HCT116 (cell line): Measurements from ENCODE around the gene TRPM3. TPM values are rescaled to one million over a fixed set of nuclear protein-coding genes. Genes with fewer than 3 reads are reported as not detected.

Experiments
- ATAC-seq: fragments of 200-7000 bp; cut with Tn5 transposase; 2 replicates; pipeline ENCODE4 v1.9.1; 2020; ENCODE audit warnings: mild to moderate bottlenecking, moderate library complexity
- BruUV-seq: library from RNA; stranded (reverse); fragments of 400-500 nt; replicated peaks from 2 replicates; lab custom pipeline; 2021; lab: Mats Ljungman, UMichigan
- CTCF ChIA-PET: fragments of 300-600 bp; sonication (Branson Sonifier 250); formaldehyde crosslinking; loops from one replicate; lab custom pipeline; 2021; ENCODE audit warnings: antibody characterized with exemption; lab: Charles Lee
- POLR2A ChIA-PET: fragments of 300-600, 350-600 bp; sonication (Branson Sonifier 250); formaldehyde crosslinking; loops from one replicate; lab custom pipeline; 2021; ENCODE audit warnings: antibody characterized with exemption; lab: Charles Lee
- RAD21 ChIA-PET, 2 experiments: fragments of 300-600 bp; sonication (Branson Sonifier 250); formaldehyde crosslinking; loops; one replicate each; lab custom pipeline; 2023; ENCODE audit warnings: low total read pairs in 2 of 2; ENCODE audit not compliant: uncharacterized antibody in 2 of 2, unreplicated experiment in 2 of 2, low non-redundant PET in 1 of 2; lab: Charles Lee
- DNase-seq: peaks from one replicate; pipeline ENCODE4 v3.0.0-alpha.2; 2010; ENCODE audit warnings: low read depth, low spot score
- H2AFZ ChIP-seq: fragments of 200-600 bp; shearing (Covaris generic), sonication (generic); 2 replicates; pipeline ENCODE4 v1.6.1; 2017; ENCODE audit warnings: low read depth, mixed run types, mixed read lengths, antibody characterized with exemption, low read length; ENCODE audit not compliant: poor library complexity, severe bottlenecking
- H3K27ac ChIP-seq: 2 replicates; pipeline ENCODE4 v1.5.1; 2012; ENCODE audit warnings: low read depth, low read length
- H3K27me3 ChIP-seq: fragments of 200-600 bp; sonication (generic); 2 replicates; pipeline ENCODE4 v1.6.1; 2016; ENCODE audit warnings: mixed run types, low read length, mixed read lengths; ENCODE audit not compliant: insufficient read depth
- H3K36me3 ChIP-seq, 2 experiments: fragments of 200-500 bp in 1 of 2; fragments of 200-600 bp in 1 of 2; sonication (Bioruptor generic) in 1 of 2; sonication (generic) in 1 of 2; 2 replicates each; pipeline versions ENCODE4 v1.5.1 to v1.6.1; 2014 to 2016; ENCODE audit warnings: low read length in 2 of 2, inconsistent platforms in 1 of 2, mixed read lengths in 1 of 2, mixed run types in 1 of 2; ENCODE audit not compliant: insufficient read depth in 2 of 2, control insufficient read depth in 1 of 2
- H3K4me1 ChIP-seq, 2 experiments: fragments of 200-600 bp in 1 of 2; sonication (generic) in 1 of 2; 2 replicates each; pipeline versions ENCODE4 v1.5.1 to v1.6.1; 2012 to 2017; ENCODE audit warnings: low read length in 2 of 2, inconsistent platforms in 1 of 2, mild to moderate bottlenecking in 1 of 2, mixed read lengths in 1 of 2, mixed run types in 1 of 2, moderate library complexity in 1 of 2; ENCODE audit not compliant: insufficient read depth in 2 of 2, control insufficient read depth in 1 of 2
- H3K4me2 ChIP-seq: fragments of 200-600 bp; sonication (generic); 2 replicates; pipeline ENCODE4 v1.6.1; 2017; ENCODE audit warnings: mixed run types, low read length, mixed read lengths
- H3K4me3 ChIP-seq, 2 experiments: fragments of 200-600 bp in 1 of 2; sonication (generic) in 1 of 2; replicated peaks in 1 of 2; 2 replicates each; pipeline ENCODE4 v1.5.1; 2011 to 2016; ENCODE audit warnings: low read length in 2 of 2, control low read depth in 1 of 2, low read depth in 1 of 2, mild to moderate bottlenecking in 1 of 2, mixed read lengths in 1 of 2, mixed run types in 1 of 2
- H3K79me2 ChIP-seq: fragments of 200-600 bp; sonication (generic); 2 replicates; pipeline ENCODE4 v1.6.1; 2017; ENCODE audit warnings: mild to moderate bottlenecking, mixed run types, low read length, moderate library complexity, mixed read lengths; ENCODE audit not compliant: insufficient read depth
- H3K9ac ChIP-seq: fragments of 200-600 bp; sonication (generic); 2 replicates; pipeline ENCODE4 v1.6.1; 2016; ENCODE audit warnings: low read length, mixed read lengths
- H3K9me2 ChIP-seq: fragments of 200-600 bp; sonication (generic), shearing (Covaris generic); 2 replicates; pipeline ENCODE4 v1.6.1; 2017; ENCODE audit warnings: mixed run types, mild to moderate bottlenecking, moderate library complexity; ENCODE audit not compliant: insufficient read depth
- H3K9me3 ChIP-seq, 2 experiments: fragments of 200-500 bp in 1 of 2; fragments of 200-600 bp in 1 of 2; sonication (Bioruptor generic) in 1 of 2; sonication (generic) in 1 of 2; 2 replicates each; pipeline ENCODE4 v1.6.1; 2014 to 2017; ENCODE audit warnings: low read length in 2 of 2, mixed read lengths in 2 of 2, inconsistent platforms in 1 of 2, low read depth in 1 of 2, mild to moderate bottlenecking in 1 of 2, mixed run types in 1 of 2, moderate library complexity in 1 of 2; ENCODE audit not compliant: control insufficient read depth in 1 of 2, insufficient read depth in 1 of 2
- H4K20me1 ChIP-seq: fragments of 200-600 bp; sonication (generic), shearing (Covaris generic); 2 replicates; pipeline ENCODE4 v1.6.1; 2017; ENCODE audit warnings: mixed run types, mild to moderate bottlenecking, moderate library complexity; ENCODE audit not compliant: insufficient read depth
- ATF3 ChIP-seq: IDR thresholded peaks from 2 replicates; pipeline ENCODE4 v1.6.1; 2012
- CBX3 ChIP-seq: IDR thresholded peaks from 2 replicates; pipeline ENCODE4 v1.6.1; 2012; ENCODE audit warnings: low read depth
- CEBPB ChIP-seq: IDR thresholded peaks from 2 replicates; pipeline ENCODE4 v1.6.1; 2012; ENCODE audit warnings: low read depth
- CTCF ChIP-seq, 3 experiments: fragments of 200-600 bp in 1 of 3; sonication (generic) in 1 of 3; IDR thresholded peaks in 2 of 3; conservative IDR thresholded peaks in 1 of 3; 2 replicates each; pipeline ENCODE4 v1.5.1; 2012 to 2017; ENCODE audit warnings: low read depth in 2 of 3, low read length in 2 of 3, antibody characterized with exemption in 1 of 3, borderline replicate concordance in 1 of 3, control low read depth in 1 of 3, mild to moderate bottlenecking in 1 of 3, mixed read lengths in 1 of 3, mixed run types in 1 of 3, moderate library complexity in 1 of 3; ENCODE audit not compliant: insufficient read depth in 1 of 3
- EGR1 ChIP-seq: IDR thresholded peaks from 2 replicates; pipeline ENCODE4 v1.6.1; 2012; ENCODE audit warnings: low read depth
- ELF1 ChIP-seq: IDR thresholded peaks from 2 replicates; pipeline ENCODE4 v1.6.1; 2012; ENCODE audit warnings: low read depth, borderline replicate concordance
- EZH2 ChIP-seq: fragments of 200-600 bp; sonication (generic); IDR thresholded peaks from 2 replicates; pipeline ENCODE4 v1.6.1; 2017; ENCODE audit warnings: antibody characterized with exemption, mixed run types
- EZH2phosphoT487 ChIP-seq: fragments of 200-600 bp; IDR thresholded peaks from 2 replicates; pipeline ENCODE4 v1.6.1; 2018; ENCODE audit warnings: antibody characterized with exemption, borderline replicate concordance
- FOSL1 ChIP-seq: IDR thresholded peaks from 2 replicates; pipeline ENCODE4 v1.6.1; 2012; ENCODE audit warnings: low read depth
- JUND ChIP-seq: IDR thresholded peaks from 2 replicates; pipeline ENCODE4 v1.6.1; 2012
- POLR2AphosphoS5 ChIP-seq: IDR thresholded peaks from 2 replicates; pipeline ENCODE4 v1.6.1; 2011; ENCODE audit warnings: mild to moderate bottlenecking, low read depth, low read length, moderate library complexity
- REST ChIP-seq: IDR thresholded peaks from 2 replicates; pipeline ENCODE4 v1.6.1; 2012; ENCODE audit warnings: low read depth
- SIN3A ChIP-seq: IDR thresholded peaks from 2 replicates; pipeline ENCODE4 v1.6.1; 2012; ENCODE audit warnings: low read depth
- SP1 ChIP-seq: IDR thresholded peaks from 2 replicates; pipeline ENCODE4 v1.6.1; 2012; ENCODE audit warnings: low read depth
- SRF ChIP-seq: IDR thresholded peaks from 2 replicates; pipeline ENCODE4 v1.6.1; 2012; ENCODE audit warnings: low read depth
- TCF7L2 ChIP-seq: IDR thresholded peaks from 2 replicates; pipeline ENCODE4 v1.7.0; 2011; ENCODE audit warnings: borderline replicate concordance, inconsistent platforms; ENCODE audit not compliant: insufficient read depth, insufficient read length; ENCODE audit errors: extremely low read depth
- YY1 ChIP-seq: IDR thresholded peaks from 2 replicates; pipeline ENCODE4 v1.6.1; 2011; ENCODE audit warnings: low read length, low read depth, moderate library complexity, mild to moderate bottlenecking; ENCODE audit not compliant: insufficient replicate concordance; ENCODE audit errors: extremely low read depth
- ZNF274 ChIP-seq: fragments of 200-500 bp; sonication (Bioruptor generic); IDR thresholded peaks from 2 replicates; pipeline ENCODE4 v1.6.1; 2014; ENCODE audit warnings: mild to moderate bottlenecking, low read depth, low read length, inconsistent platforms
- intact Hi-C: fragments of 100-400 bp; cut with micrococcal nuclease; formaldehyde crosslinking; loops from 2 replicates; pipeline ENCODE4 v1.10.0; 2022
- total RNA-seq: library from RNA; stranded (reverse); gene quantifications from one replicate; pipeline ENCODE4 v1.2.1, GENCODE V29; 2021; ENCODE audit not compliant: unreplicated experiment
- TF ChIP-seq, protein P1 (sequence below): IDR thresholded peaks from 2 replicates; pipeline ENCODE4 v1.6.1; 2012

Gene TRPM3
- total RNA-seq, 1 experiment from 2014 or later: not detected

DNA sequence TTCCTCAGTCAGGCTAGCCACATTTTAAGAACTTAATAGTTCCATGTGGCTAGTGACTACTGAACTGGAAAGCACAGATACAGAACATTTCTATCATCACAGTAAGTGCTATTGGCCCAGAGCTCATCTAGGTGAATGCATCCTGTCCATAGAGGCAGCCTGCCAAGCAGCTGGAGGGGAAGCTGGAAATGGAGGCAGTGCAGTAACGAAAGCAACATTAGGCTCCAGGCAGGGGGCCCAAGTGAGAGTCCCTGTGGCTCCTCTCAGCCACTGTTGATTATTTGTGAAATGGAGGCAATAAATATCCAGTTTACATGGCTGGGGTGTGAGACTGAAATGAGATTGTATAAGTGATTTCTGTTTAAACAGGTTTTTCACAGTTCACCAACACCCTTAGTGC is 479.8 kb downstream of the TRPM3 start:
- no peaks in the 10 kb centered on the region for H3K4me1 ChIP-seq
- ChIA-PET RAD21 (no interaction called here), CTCF (interaction anchor here (2.3 kb wide), 1 partner anchor 360 kb away, joined by 32 read pairs; no protein-coding TSS in a partner anchor), POLR2A (no interaction called here)
- H3K36me3 ChIP-seq: no peaks in the 10 kb centered on the region
- H3K9ac ChIP-seq: no peak overlapping the region
- no peaks in the 10 kb centered on the region for H3K79me2 ChIP-seq
- no peak overlapping the region for H2AFZ ChIP-seq
- TF ChIP-seq SRF (no peak), SP1 (no peak), REST (no peak), POLR2AphosphoS5 (no peak), CTCF (IDR thresholded peaks at IDR 0.05 in 2 of 3, conservative IDR thresholded peaks at IDR 0.05 in 1 of 3; ENCODE audit: borderline replicate concordance in 1 of 3, insufficient read depth in 1 of 3, low read depth in 2 of 3, low read length in 2 of 3) (no peak), YY1 (no peak), EZH2phosphoT487 (no peak), ZNF274 (no peak), TCF7L2 (no peak), SIN3A (no peak), CEBPB (no peak), ELF1 (no peak), FOSL1 (no peak), JUND (no peak), ATF3 (no peak), CBX3 (no peak), EGR1 (no peak), EZH2 (no peak)
- TF ChIP-seq, protein P1, sequence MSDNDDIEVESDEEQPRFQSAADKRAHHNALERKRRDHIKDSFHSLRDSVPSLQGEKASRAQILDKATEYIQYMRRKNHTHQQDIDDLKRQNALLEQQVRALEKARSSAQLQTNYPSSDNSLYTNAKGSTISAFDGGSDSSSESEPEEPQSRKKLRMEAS: no peak
- ATAC-seq: no peak
- H3K4me3 ChIP-seq: no peak overlapping the region
- BruUV-seq: no TSS peak
- no peaks in the 10 kb centered on the region for H3K9me2 ChIP-seq
- H3K9me3 ChIP-seq: no peaks in the 10 kb centered on the region
- no peak overlapping the region for H3K4me2 ChIP-seq
- H4K20me1 ChIP-seq: no peaks in the 10 kb centered on the region
- intact Hi-C loops: loop anchor here (5.0 kb wide), 1 partner anchor 1386 kb away; no protein-coding TSS in a partner anchor
- H3K27ac ChIP-seq: no peak overlapping the region
- peaks cover 15% of the 10 kb centered on the region for H3K27me3 ChIP-seq
- DNase-seq: no peak
